ENCODE results near the gene ZRANB2.

Gene ZRANB2

DNA sequence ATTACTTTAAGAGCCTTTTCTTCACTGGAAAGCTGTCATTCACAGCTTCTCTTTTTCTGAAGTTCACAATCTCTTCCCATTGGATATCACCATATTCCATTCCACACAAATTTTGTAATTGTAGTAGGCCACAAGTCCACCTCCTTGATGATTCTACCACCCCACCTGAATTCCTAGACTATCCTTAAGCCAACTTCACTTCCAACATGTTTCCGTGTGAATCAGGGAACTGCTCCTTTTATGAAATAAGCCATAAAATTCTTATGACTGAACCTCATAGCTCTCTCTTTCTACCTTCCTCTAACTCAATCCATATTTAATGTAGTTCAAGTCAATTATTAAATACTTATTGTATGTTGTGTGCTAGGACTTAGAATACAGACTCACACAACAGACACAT, 16.6 kb upstream of the ZRANB2 start:
- no peak overlapping the region for H3K4me3 ChIP-seq (ENCODE audit: low read depth, low read length)
- no peaks in the 10 kb centered on the region for H3K9me3 ChIP-seq (ENCODE audit: control insufficient read depth, insufficient read depth, low read depth, low read length)
- POLR2A ChIA-PET: no interaction called here
- TF ChIP-seq ZNF174 (tag by site-specific recombination; IDR thresholded peaks at IDR 0.05) (no peak), ZBTB48 (tag by site-specific recombination; IDR thresholded peaks at IDR 0.05) (no peak), YY2 (tag by site-specific recombination; IDR thresholded peaks at IDR 0.05) (no peak), GLI4 (tag by site-specific recombination; IDR thresholded peaks at IDR 0.05) (no peak), ZNF335 (tag by site-specific recombination; conservative IDR thresholded peaks at IDR 0.05) (no peak), KLF1 (tag by site-specific recombination; IDR thresholded peaks at IDR 0.05) (no peak), ZNF37A (tag by site-specific recombination; IDR thresholded peaks at IDR 0.05) (no peak), ZNF146 (tag by site-specific recombination; IDR thresholded peaks at IDR 0.05) (no peak), ZNF670 (tag by site-specific recombination; IDR thresholded peaks at IDR 0.05; ENCODE audit: low read depth) (no peak), SP7 (tag by site-specific recombination; IDR thresholded peaks at IDR 0.05) (no peak), ZNF433 (tag by site-specific recombination; IDR thresholded peaks at IDR 0.05; ENCODE audit: low read depth) (no peak), ZNF404 (tag by site-specific recombination; IDR thresholded peaks at IDR 0.05) (no peak), CTCF (tag by site-specific recombination; IDR thresholded peaks at IDR 0.05) (no peak), ZNF202 (tag by site-specific recombination; IDR thresholded peaks at IDR 0.05; ENCODE audit: borderline replicate concordance) (no peak)
- TF ChIP-seq, protein P1, sequence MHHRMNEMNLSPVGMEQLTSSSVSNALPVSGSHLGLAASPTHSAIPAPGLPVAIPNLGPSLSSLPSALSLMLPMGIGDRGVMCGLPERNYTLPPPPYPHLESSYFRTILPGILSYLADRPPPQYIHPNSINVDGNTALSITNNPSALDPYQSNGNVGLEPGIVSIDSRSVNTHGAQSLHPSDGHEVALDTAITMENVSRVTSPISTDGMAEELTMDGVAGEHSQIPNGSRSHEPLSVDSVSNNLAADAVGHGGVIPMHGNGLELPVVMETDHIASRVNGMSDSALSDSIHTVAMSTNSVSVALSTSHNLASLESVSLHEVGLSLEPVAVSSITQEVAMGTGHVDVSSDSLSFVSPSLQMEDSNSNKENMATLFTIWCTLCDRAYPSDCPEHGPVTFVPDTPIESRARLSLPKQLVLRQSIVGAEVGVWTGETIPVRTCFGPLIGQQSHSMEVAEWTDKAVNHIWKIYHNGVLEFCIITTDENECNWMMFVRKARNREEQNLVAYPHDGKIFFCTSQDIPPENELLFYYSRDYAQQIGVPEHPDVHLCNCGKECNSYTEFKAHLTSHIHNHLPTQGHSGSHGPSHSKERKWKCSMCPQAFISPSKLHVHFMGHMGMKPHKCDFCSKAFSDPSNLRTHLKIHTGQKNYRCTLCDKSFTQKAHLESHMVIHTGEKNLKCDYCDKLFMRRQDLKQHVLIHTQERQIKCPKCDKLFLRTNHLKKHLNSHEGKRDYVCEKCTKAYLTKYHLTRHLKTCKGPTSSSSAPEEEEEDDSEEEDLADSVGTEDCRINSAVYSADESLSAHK (tag by site-specific recombination; IDR thresholded peaks at IDR 0.05): no peak
- TF ChIP-seq, protein P2, sequence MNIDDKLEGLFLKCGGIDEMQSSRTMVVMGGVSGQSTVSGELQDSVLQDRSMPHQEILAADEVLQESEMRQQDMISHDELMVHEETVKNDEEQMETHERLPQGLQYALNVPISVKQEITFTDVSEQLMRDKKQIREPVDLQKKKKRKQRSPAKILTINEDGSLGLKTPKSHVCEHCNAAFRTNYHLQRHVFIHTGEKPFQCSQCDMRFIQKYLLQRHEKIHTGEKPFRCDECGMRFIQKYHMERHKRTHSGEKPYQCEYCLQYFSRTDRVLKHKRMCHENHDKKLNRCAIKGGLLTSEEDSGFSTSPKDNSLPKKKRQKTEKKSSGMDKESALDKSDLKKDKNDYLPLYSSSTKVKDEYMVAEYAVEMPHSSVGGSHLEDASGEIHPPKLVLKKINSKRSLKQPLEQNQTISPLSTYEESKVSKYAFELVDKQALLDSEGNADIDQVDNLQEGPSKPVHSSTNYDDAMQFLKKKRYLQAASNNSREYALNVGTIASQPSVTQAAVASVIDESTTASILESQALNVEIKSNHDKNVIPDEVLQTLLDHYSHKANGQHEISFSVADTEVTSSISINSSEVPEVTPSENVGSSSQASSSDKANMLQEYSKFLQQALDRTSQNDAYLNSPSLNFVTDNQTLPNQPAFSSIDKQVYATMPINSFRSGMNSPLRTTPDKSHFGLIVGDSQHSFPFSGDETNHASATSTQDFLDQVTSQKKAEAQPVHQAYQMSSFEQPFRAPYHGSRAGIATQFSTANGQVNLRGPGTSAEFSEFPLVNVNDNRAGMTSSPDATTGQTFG (tag by site-specific recombination; IDR thresholded peaks at IDR 0.05; ENCODE audit: borderline replicate concordance): no peak
- TF ChIP-seq, protein P3, sequence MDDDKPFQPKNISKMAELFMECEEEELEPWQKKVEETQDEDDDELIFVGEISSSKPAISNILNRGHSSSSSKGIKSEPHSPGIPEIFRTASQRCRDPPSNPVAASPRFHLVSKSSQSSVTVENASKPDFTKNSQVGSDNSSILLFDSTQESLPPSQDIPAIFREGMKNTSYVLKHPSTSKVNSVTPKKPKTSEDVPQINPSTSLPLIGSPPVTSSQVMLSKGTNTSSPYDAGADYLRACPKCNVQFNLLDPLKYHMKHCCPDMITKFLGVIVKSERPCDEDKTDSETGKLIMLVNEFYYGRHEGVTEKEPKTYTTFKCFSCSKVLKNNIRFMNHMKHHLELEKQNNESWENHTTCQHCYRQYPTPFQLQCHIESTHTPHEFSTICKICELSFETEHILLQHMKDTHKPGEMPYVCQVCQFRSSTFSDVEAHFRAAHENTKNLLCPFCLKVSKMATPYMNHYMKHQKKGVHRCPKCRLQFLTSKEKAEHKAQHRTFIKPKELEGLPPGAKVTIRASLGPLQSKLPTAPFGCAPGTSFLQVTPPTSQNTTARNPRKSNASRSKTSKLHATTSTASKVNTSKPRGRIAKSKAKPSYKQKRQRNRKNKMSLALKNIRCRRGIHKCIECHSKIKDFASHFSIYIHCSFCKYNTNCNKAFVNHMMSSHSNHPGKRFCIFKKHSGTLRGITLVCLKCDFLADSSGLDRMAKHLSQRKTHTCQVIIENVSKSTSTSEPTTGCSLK (tag by site-specific recombination; IDR thresholded peaks at IDR 0.05): no peak
- TF ChIP-seq, protein P4, sequence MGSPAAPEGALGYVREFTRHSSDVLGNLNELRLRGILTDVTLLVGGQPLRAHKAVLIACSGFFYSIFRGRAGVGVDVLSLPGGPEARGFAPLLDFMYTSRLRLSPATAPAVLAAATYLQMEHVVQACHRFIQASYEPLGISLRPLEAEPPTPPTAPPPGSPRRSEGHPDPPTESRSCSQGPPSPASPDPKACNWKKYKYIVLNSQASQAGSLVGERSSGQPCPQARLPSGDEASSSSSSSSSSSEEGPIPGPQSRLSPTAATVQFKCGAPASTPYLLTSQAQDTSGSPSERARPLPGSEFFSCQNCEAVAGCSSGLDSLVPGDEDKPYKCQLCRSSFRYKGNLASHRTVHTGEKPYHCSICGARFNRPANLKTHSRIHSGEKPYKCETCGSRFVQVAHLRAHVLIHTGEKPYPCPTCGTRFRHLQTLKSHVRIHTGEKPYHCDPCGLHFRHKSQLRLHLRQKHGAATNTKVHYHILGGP (tag by site-specific recombination; IDR thresholded peaks at IDR 0.05): no peak
- TF ChIP-seq, protein P5, sequence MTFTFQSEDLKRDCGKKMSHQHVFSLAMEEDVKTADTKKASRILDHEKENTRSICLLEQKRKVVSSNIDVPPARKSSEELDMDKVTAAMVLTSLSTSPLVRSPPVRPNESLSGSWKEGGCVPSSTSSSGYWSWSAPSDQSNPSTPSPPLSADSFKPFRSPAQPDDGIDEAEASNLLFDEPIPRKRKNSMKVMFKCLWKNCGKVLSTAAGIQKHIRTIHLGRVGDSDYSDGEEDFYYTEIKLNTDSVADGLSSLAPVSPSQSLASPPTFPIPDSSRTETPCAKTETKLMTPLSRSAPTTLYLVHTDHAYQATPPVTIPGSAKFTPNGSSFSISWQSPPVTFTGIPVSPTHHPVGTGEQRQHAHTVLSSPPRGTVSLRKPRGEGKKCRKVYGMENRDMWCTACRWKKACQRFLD (tag by site-specific recombination; IDR thresholded peaks at IDR 0.05): no peak
- no peak overlapping the region for H3K27ac ChIP-seq (ENCODE audit: extremely low read depth, low read depth, low read length)
- H3K4me1 ChIP-seq (ENCODE audit: control insufficient read depth, insufficient read depth, low read length): no peaks in the 10 kb centered on the region
- no peaks in the 10 kb centered on the region for H3K36me3 ChIP-seq (ENCODE audit: control insufficient read depth in 2 of 2, insufficient read depth in 1 of 2, low read length in 2 of 2)
- CTCF ChIA-PET: no interaction called here
